ENCODE measurements around the gene RBM20. TPM values are rescaled to one million over a fixed set of nuclear protein-coding genes. Genes with fewer than 3 reads are reported as not detected.

Gene RBM20
- 1.1 to 1.8 TPM (median 1.5 TPM) in 5 replicates for total RNA-seq (2022; extraction: Qiagen RNA extraction; ENCODE audit: low read depth)

GRCh38 chr10:110643653-110644597 lies at the start of gene RBM20:
RBM20 (plus strand) TSS chr10:110644336; CDS start chr10:110644455, 119 bp downstream.

GRCh38 chr10:110871298-110872084 lies 227.4 kb downstream of the RBM20 start, which contains the start of gene PDCD4:
PDCD4 (plus strand) TSS chr10:110871928; CDS start chr10:110876028, 4,100 bp downstream.

Other genes with a start within 250 kb of the RBM20 start
- 92.2 to 123 TPM (median 105 TPM) in 5 replicates for gene DUSP5, start 146.4 kb upstream of the RBM20 start, total RNA-seq (2022; extraction: Qiagen RNA extraction; ENCODE audit: low read depth)
- 44.0 to 61.3 TPM (median 55.4 TPM) in 5 replicates for gene SMC3, start 76.6 kb upstream of the RBM20 start, total RNA-seq (2022; extraction: Qiagen RNA extraction; ENCODE audit: low read depth)
- 30.2 to 40.5 TPM (median 34.0 TPM) in 5 replicates for gene PDCD4, start 227.6 kb downstream of the RBM20 start, total RNA-seq (2022; extraction: Qiagen RNA extraction; ENCODE audit: low read depth)

All from A549 treated with DMSO at 1 μM for 4 hours (cell line).